Kidney tubule cell (primary cell): ENCODE measurements around the gene BMP8B.
"Not testable (repeated sequence)": the region's sequence is repeated elsewhere in the genome, so short reads cannot be mapped to it uniquely, and the experiment has no call there.

ENCODE experiments used
- DNase-seq: peaks from one replicate; pipeline ENCODE4 v3.0.0-alpha.2; 2018; ENCODE audit warnings: low spot score

BMP8B gene

GRCh38 chr1:39777896-39778295 is 10.8 kb downstream of the BMP8B start:
- DNase-seq = not testable (repeated sequence)

- DNase-seq = no peak
Observed at GRCh38 chr1:39777306-39777705, 11.4 kb downstream of the BMP8B start.

GRCh38 chr1:39776886-39777285 is 11.8 kb downstream of the BMP8B start:
- no peak for DNase-seq

- DNase-seq = no peak
Observed at GRCh38 chr1:39776400-39776713, 12.3 kb downstream of the BMP8B start.

GRCh38 chr1:39775676-39776399 is 12.8 kb downstream of the BMP8B start:
- DNase-seq = not testable (repeated sequence)

GRCh38 chr1:39775141-39775540 is 13.5 kb downstream of the BMP8B start:
- DNase-seq = not testable (repeated sequence)

GRCh38 chr1:39773369-39773979 is 15.2 kb downstream of the BMP8B start:
- DNase-seq = not testable (repeated sequence)

- DNase-seq = not testable (repeated sequence)
Observed at GRCh38 chr1:39771022-39771532, 17.6 kb downstream of the BMP8B start, which contains the start of gene OXCT2. TSS of gene OXCT2 (minus strand) at chr1:39771348. CDS start at chr1:39771255, 93 bp downstream.

- not testable (repeated sequence) for DNase-seq
Observed at GRCh38 chr1:39770100-39771021, 18.3 kb downstream of the BMP8B start.

- DNase-seq = not testable (repeated sequence)
Observed at GRCh38 chr1:39769502-39769901, 19.2 kb downstream of the BMP8B start.

GRCh38 chr1:39766466-39766865 is 22.2 kb downstream of the BMP8B start:
- DNase-seq = not testable (repeated sequence)

- not testable (repeated sequence) for DNase-seq
Observed at GRCh38 chr1:39764512-39764911, 24.2 kb downstream of the BMP8B start.

- not testable (repeated sequence) for DNase-seq
Observed at GRCh38 chr1:39763619-39764374, 24.9 kb downstream of the BMP8B start.

GRCh38 chr1:39762550-39763540 is 25.8 kb downstream of the BMP8B start:
- no peak for DNase-seq

- DNase-seq = no peak
Observed at GRCh38 chr1:39761557-39762260, 27.0 kb downstream of the BMP8B start.

- DNase-seq = no peak
Observed at GRCh38 chr1:39761016-39761415, 27.6 kb downstream of the BMP8B start.

- DNase-seq = no peak
Observed at GRCh38 chr1:39760074-39761008, 28.3 kb downstream of the BMP8B start.

GRCh38 chr1:39759436-39759726 is 29.3 kb downstream of the BMP8B start:
- peak; percentile 16 for DNase-seq
